ENCODE measurements around the gene CD22.
"Not testable (repeated sequence)": the region's sequence is repeated elsewhere in the genome, so short reads cannot be mapped to it uniquely, and the experiment has no call there.

The CD22 gene

GRCh38 chr19:35359395-35359794 is 30.4 kb downstream of the CD22 start:
- DNase-seq (ENCODE audit: low spot score), result not testable (repeated sequence)

- DNase-seq (ENCODE audit: low spot score), result not testable (repeated sequence)
These were observed 31.1 kb downstream of the CD22 start for GRCh38 chr19:35360081-35360480.

- DNase-seq (ENCODE audit: low spot score), result no peak
These were observed 32.0 kb downstream of the CD22 start for GRCh38 chr19:35360880-35361420.

GRCh38 chr19:35362261-35363000 is 33.4 kb downstream of the CD22 start:
- DNase-seq (ENCODE audit: low spot score), result no peak

GRCh38 chr19:35363001-35363590 is 34.1 kb downstream of the CD22 start:
- DNase-seq (ENCODE audit: low spot score), result no peak

GRCh38 chr19:35363711-35364425 is 34.9 kb downstream of the CD22 start:
- no peak for DNase-seq (ENCODE audit: low spot score)

- no peak for DNase-seq (ENCODE audit: low spot score)
These were observed 36.3 kb downstream of the CD22 start for GRCh38 chr19:35365303-35365702.

- DNase-seq (ENCODE audit: low spot score), result no peak
These were observed 39.4 kb downstream of the CD22 start for GRCh38 chr19:35368378-35368777.

GRCh38 chr19:35369522-35369921 is 40.5 kb downstream of the CD22 start:
- DNase-seq (ENCODE audit: low spot score), result no peak

- DNase-seq (ENCODE audit: low spot score), result no peak
These were observed 41.7 kb downstream of the CD22 start, which contains the start of gene GPR42 for GRCh38 chr19:35370722-35371121. Gene GPR42 (plus strand): TSS chr19:35371068. CDS start chr19:35371360, 292 bp downstream.

- DNase-seq (ENCODE audit: low spot score), result no peak
These were observed 44.5 kb downstream of the CD22 start for GRCh38 chr19:35373492-35373891.

GRCh38 chr19:35374031-35374430 is 45.0 kb downstream of the CD22 start:
- not testable (repeated sequence) for DNase-seq (ENCODE audit: low spot score)

GRCh38 chr19:35375505-35376307 is 46.7 kb downstream of the CD22 start:
- DNase-seq (ENCODE audit: low spot score), result no peak

- DNase-seq (ENCODE audit: low spot score), result no peak
These were observed 48.7 kb downstream of the CD22 start for GRCh38 chr19:35377656-35378055.

- no peak for DNase-seq (ENCODE audit: low spot score)
These were observed 49.4 kb downstream of the CD22 start for GRCh38 chr19:35378356-35378755.

- not testable (repeated sequence) for DNase-seq (ENCODE audit: low spot score)
These were observed 50.6 kb downstream of the CD22 start for GRCh38 chr19:35379545-35379944.

- DNase-seq (ENCODE audit: low spot score), result no peak
These were observed 51.0 kb downstream of the CD22 start for GRCh38 chr19:35379992-35380391.

GRCh38 chr19:35380450-35381124 is 51.6 kb downstream of the CD22 start:
- DNase-seq (ENCODE audit: low spot score), result no peak

GRCh38 chr19:35381318-35381717 is 52.3 kb downstream of the CD22 start:
- no peak for DNase-seq (ENCODE audit: low spot score)

GRCh38 chr19:35381926-35382325 is 52.9 kb downstream of the CD22 start:
- no peak for DNase-seq (ENCODE audit: low spot score)

- no peak for DNase-seq (ENCODE audit: low spot score)
These were observed 54.5 kb downstream of the CD22 start for GRCh38 chr19:35383536-35383935.
